Esophagus muscularis mucosa (tissue), 3 donors: Measurements from ENCODE around the gene BCAS1.

Experiments
- CTCF ChIP-seq, 3 experiments: fragments of 200-600 bp in 2 of 3; fragments of 450-650 bp in 1 of 3; sonication (generic) in 2 of 3; IDR thresholded peaks; one replicate each; pipeline ENCODE4 v1.5.1; 2017 to 2019; ENCODE audit warnings: antibody characterized with exemption in 3 of 3, mild to moderate bottlenecking in 2 of 3, moderate library complexity in 1 of 3
- POLR2A ChIP-seq: fragments of 450-650 bp; IDR thresholded peaks from one replicate; pipeline ENCODE4 v1.6.1; 2017; ENCODE audit warnings: antibody characterized with exemption, moderate library complexity, mild to moderate bottlenecking, low read depth

DNA sequence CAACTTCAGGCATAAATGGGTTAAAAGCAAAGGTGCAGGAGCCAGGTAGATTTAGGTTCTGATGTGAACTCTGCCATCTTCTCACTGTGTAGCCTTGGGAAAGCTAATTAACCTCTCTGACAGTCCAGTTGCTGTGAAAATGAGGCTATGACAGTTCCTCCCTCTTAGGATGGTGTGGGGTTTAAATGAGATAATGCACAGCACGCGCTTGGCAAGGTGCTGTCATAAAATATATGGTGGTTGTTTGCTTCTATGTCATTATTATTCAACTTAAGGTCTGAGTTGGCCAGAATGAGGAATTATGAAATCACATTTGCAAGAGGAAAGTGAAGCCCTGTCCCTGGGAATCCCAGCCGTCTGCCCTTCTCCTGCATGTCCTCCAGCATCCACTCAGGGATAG is 15.5 kb upstream of the BCAS1 start:
- TF ChIP-seq CTCF (IDR thresholded peaks at IDR 0.05): no peak
- no peak for TF ChIP-seq POLR2A
